Thymus (tissue), 11 donors: Measurements from ENCODE around the gene IMMP2L. TPM values are rescaled to one million over a fixed set of nuclear protein-coding genes. Genes with fewer than 3 reads are reported as not detected.

Source experiments
- DNase-seq, 9 donors: peaks; one replicate each; pipeline ENCODE4 v3.0.0-alpha.2; 2013; ENCODE audit warnings: low spot score in 9 of 9, low read depth in 6 of 9, missing footprints in 1 of 9
- H3K27ac ChIP-seq, 2 donors: one replicate each; pipeline ENCODE4 v1.5.1; 2013; ENCODE audit warnings: control low read depth in 1 of 2, low read depth in 1 of 2, low read length in 1 of 2, mild to moderate bottlenecking in 1 of 2, moderate library complexity in 1 of 2
- H3K27me3 ChIP-seq, 2 donors: one replicate each; pipeline ENCODE4 v1.5.1; 2013; ENCODE audit warnings: low read length in 1 of 2; ENCODE audit not compliant: control insufficient read depth in 2 of 2, insufficient read depth in 1 of 2
- H3K36me3 ChIP-seq, 2 donors: one replicate each; pipeline ENCODE4 v1.5.1; 2013; ENCODE audit warnings: low read length in 1 of 2, mild to moderate bottlenecking in 1 of 2, moderate library complexity in 1 of 2; ENCODE audit not compliant: control insufficient read depth in 2 of 2, insufficient read depth in 2 of 2
- H3K4me1 ChIP-seq, 2 donors: one replicate each; pipeline ENCODE4 v1.5.1; 2013; ENCODE audit warnings: low read length in 2 of 2; ENCODE audit not compliant: control insufficient read depth in 2 of 2, insufficient read depth in 2 of 2
- H3K4me3 ChIP-seq, 2 donors: one replicate each; pipeline ENCODE4 v1.5.1; 2013; ENCODE audit warnings: low read length in 2 of 2, control low read depth in 1 of 2, mild to moderate bottlenecking in 1 of 2
- H3K9me3 ChIP-seq, 2 donors: one replicate each; pipeline ENCODE4 v1.5.1; 2013; ENCODE audit warnings: low read length in 1 of 2, mild to moderate bottlenecking in 1 of 2; ENCODE audit not compliant: control insufficient read depth in 2 of 2, insufficient read depth in 1 of 2
- WGBS: extraction: QIAGEN DNeasy Blood & Tissue Kit; methylation state at CpG from one replicate; pipeline ENCODE4 v1.1.7; 2013; 5-methylcytosine and 5-hydroxymethylcytosine counted together
- polyA plus RNA-seq: library from polyadenylated mRNA; stranded (reverse); fragments of 200-250 nt; gene quantifications from one replicate; pipeline ENCODE4 v1.2.3, GENCODE V29; 2013
- total RNA-seq: library from RNA; stranded (reverse); fragments of 120-200 nt; gene quantifications from one replicate; pipeline ENCODE4 v1.2.4, GENCODE V29; 2013
- donor health status: healthy.

IMMP2L gene
- total and polyA plus RNA-seq, 2 donors: 11.0 to 12.8 TPM

DNA sequence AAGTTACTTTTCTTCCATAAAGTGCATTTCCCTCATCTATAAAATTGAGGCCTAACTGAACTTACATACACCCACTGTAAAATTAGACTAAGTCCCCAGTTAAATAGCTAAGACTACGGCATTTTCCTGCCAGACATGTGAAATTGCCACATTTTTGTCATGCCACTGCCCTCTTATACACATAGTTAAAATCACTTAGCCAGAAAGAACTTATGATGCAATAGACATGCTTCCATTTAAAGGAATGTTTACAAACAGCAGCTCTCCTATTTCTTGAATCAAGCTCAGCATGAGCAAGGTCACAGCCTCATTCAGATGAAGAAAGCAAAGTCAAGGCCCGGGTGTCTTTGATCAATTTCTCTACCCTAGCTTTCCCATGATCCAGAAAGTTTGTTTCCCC, 295.7 kb downstream of the IMMP2L start:
- Histone ChIP-seq H3K27ac (no peak overlapping the region), H3K36me3 (no peaks in the 10 kb centered on the region), H3K9me3 (no peaks in the 10 kb centered on the region), H3K4me3 (no peak overlapping the region), H3K4me1 (no peaks in the 10 kb centered on the region), H3K27me3 (no peaks in the 10 kb centered on the region)
- DNase-seq: no peak
- WGBS: 97% methylated on average over 2 of the region's 2 CpGs

DNA sequence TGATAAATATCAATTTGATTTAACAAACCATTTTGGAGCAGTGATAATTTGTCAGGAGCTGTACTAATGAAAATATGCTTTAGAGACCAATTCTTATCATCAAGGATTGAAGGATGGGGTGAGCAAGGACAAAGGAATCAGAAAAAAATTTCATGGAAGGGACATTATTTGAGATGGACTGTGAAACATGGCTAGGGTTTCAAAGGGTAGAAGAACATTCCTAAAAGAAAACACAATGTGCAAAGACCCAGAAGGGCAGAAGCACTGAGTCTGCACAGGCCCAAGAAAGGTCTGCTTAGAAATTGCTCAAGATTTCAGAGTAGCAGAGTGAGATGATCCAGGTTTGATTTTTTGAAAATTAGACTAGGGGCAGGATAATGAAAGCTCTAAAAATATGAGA, 296.9 kb downstream of the IMMP2L start:
- H3K27ac ChIP-seq: no peak overlapping the region
- H3K9me3 ChIP-seq: no peaks in the 10 kb centered on the region
- DNase-seq: no peak
- no peak overlapping the region for H3K4me3 ChIP-seq
- no peaks in the 10 kb centered on the region for H3K27me3 ChIP-seq
- H3K36me3 ChIP-seq: no peaks in the 10 kb centered on the region
- H3K4me1 ChIP-seq: no peaks in the 10 kb centered on the region

DNA sequence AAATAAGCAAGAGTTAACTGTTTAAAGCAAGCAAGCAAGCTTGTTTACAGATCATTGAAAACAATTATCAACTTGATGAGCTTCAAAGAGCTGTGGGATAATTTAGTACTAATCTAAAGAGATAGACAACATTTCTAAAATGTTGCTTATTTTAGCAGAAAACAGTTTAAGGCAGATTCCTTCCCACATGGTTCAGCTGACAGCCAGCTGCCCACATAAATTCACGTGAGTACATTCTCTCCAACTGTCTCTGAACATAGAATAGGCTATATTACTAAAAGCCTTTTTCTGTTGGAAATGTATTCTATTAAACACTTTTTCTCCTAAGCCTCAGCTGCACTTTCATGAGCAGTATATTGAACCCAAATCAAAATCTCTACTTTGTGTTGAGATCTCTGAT, 297.3 kb downstream of the IMMP2L start:
- no peaks in the 10 kb centered on the region for H3K4me1 ChIP-seq
- no peak for DNase-seq
- no peaks in the 10 kb centered on the region for H3K27me3 ChIP-seq
- no peak overlapping the region for H3K27ac ChIP-seq
- 96% methylated on average over 1 of the region's 1 CpG for whole genome bisulfite sequencing
- H3K36me3 ChIP-seq: no peaks in the 10 kb centered on the region
- no peaks in the 10 kb centered on the region for H3K9me3 ChIP-seq
- H3K4me3 ChIP-seq: no peak overlapping the region

DNA sequence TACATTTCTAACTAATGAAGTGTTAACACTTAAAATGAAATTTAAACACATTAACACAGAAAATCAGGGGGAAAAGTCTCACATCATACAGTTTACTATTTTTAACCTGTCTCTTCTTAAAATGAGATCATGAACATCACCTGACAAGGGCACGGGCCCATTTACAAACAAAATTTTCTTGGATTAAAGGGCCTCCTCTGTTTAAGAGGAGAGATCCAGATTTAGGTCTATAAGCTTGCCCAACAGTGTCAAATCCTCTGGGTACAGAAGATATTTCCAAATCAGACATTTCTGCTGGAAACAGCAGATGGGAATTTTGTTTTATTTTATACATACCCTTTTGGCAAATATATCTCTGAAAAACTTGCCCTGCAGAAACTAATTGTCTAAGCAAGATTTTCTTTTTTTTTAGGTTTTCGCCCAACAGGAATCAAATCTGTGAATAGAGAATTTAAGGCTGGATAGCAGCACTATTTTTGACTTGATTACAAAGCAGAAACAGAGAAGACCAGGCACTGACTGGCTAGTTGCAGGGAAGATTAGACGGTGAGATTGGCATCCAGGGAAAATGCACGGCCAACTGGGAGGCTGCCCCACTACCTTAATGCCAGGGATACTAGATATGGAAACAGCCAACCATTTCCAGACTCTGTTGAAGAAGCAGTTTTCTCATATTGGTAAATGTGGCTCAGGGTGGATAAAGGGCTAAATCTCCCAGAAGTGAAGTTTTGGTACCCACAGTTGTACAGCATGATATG, 298.0 kb downstream of the IMMP2L start:
- no peaks in the 10 kb centered on the region for H3K27me3 ChIP-seq
- 97% methylated on average over 4 of the region's 4 CpGs for WGBS
- H3K27ac ChIP-seq: no peak overlapping the region
- DNase-seq: no peak
- no peaks in the 10 kb centered on the region for H3K4me1 ChIP-seq
- H3K9me3 ChIP-seq: no peaks in the 10 kb centered on the region
- H3K4me3 ChIP-seq: no peak overlapping the region
- no peaks in the 10 kb centered on the region for H3K36me3 ChIP-seq

DNA sequence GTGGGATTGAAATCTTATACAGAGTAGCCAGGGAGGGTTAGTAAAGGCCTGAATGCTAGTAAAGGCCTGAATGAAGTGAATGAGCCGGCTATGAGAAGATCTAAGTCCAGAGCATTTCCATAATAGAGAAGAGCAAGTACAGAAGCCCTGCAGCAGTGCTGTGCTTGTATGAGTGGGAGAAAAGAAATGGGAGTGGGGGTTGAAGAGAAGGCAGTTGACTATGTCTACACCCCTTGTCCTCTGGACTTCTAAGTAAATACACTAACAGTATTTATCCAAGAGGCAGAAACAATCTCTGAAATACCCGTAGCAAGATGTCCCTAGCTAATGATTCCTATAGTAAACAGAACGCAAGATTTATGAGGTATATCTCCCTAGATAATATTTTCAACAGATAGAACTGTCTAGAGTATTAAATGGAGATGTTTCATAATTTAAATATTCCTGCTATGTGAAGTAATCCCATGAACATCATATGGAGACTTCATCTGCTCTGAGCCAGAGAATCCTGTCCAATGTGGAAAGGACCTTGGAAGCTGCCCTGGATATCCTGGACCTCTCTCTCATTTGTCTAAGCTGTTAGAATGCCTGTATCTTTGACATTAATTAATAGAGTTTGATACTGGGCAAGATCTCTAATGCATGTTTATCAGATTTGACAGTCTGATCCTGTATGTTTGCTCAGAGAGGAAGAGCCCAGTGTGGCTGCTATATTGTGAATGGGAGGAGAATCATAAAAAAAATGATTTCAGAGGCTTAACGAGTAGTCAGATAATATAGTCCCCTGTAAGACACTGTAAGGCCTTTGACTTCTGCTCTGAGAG, 299.8 kb downstream of the IMMP2L start:
- 99% methylated on average over 4 of the region's 4 CpGs for whole genome bisulfite sequencing

DNA sequence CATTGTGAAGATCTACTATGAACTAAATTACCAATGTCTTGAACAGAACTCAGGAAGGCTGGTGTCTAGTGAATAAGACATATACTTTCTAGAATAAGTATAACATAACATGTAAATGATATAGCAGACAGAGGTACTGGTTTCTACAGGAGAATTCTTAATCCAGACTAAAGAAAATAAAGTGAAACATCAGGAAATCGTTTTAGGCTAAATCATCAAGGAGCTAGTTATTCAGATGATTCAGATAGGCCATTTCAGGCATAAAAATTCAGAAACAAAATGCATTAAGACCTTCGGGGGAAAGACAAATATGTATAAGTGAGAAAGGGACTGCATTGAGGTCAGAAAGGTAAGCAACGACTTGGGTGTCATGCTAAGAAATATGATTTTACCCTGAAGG, 300.8 kb downstream of the IMMP2L start:
- no peak for DNase-seq
- WGBS: 94% methylated on average over 3 of the region's 3 CpGs

More for the DNA sequence above, 299.8 kb downstream of the IMMP2L start:
- Histone ChIP-seq H3K9me3 (no peaks in the 10 kb centered on the region), H3K27ac (no peak overlapping the region), H3K36me3 (no peaks in the 10 kb centered on the region), H3K4me1 (no peaks in the 10 kb centered on the region), H3K27me3 (no peaks in the 10 kb centered on the region), H3K4me3 (no peak overlapping the region)
- no peak for DNase-seq

DNA sequence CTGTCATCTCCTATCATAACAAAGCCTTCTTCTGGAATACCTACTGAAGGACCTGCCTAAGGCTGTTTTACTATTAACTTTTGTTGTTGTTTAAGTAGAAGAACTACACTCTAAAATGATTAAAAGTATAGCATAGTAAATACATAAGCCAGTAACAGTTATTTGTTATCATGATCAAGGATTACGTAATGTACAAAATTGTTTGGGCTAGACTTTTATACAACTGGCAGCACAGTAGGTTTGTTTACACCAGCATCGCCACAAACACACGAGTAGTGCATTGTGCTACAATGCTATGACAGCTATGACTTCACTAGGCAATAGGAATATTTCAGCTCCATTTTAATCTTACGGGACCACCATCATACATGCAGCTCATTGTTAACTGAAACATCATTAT, 302.3 kb downstream of the IMMP2L start:
- Histone ChIP-seq H3K27me3 (no peaks in the 10 kb centered on the region), H3K4me3 (no peak overlapping the region), H3K4me1 (no peaks in the 10 kb centered on the region), H3K9me3 (no peaks in the 10 kb centered on the region), H3K27ac (no peak overlapping the region), H3K36me3 (no peaks in the 10 kb centered on the region)
- 97% methylated on average over 4 of the region's 4 CpGs for WGBS
- no peak for DNase-seq

More for the DNA sequence above, 300.8 kb downstream of the IMMP2L start:
- Histone ChIP-seq H3K4me3 (no peak overlapping the region), H3K27ac (no peak overlapping the region), H3K9me3 (no peaks in the 10 kb centered on the region), H3K36me3 (no peaks in the 10 kb centered on the region), H3K27me3 (no peaks in the 10 kb centered on the region), H3K4me1 (no peaks in the 10 kb centered on the region)

DNA sequence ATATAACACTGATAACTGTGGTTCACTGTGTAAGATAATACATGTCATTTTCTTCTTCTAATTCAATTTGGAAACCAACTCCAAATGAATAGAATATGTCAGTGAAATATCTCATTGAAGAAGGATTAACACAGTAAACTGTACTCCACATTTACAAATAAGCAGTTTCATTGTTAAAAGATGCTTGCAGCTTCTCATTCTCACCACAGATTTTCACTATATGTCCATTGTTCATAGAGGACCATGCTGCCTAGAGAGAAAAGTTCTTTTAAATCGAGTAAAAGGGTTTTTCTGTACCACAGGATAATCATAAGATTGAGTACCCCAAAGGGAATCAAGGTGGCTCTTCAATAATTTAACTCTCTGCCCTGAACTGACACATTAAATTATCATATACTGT, 305.9 kb downstream of the IMMP2L start:
- no peak overlapping the region for H3K4me3 ChIP-seq
- DNase-seq: no peak
- H3K36me3 ChIP-seq: no peaks in the 10 kb centered on the region
- 97% methylated on average over 1 of the region's 1 CpG for WGBS
- H3K27me3 ChIP-seq: no peaks in the 10 kb centered on the region
- no peaks in the 10 kb centered on the region for H3K9me3 ChIP-seq
- H3K4me1 ChIP-seq: no peaks in the 10 kb centered on the region
- no peak overlapping the region for H3K27ac ChIP-seq

DNA sequence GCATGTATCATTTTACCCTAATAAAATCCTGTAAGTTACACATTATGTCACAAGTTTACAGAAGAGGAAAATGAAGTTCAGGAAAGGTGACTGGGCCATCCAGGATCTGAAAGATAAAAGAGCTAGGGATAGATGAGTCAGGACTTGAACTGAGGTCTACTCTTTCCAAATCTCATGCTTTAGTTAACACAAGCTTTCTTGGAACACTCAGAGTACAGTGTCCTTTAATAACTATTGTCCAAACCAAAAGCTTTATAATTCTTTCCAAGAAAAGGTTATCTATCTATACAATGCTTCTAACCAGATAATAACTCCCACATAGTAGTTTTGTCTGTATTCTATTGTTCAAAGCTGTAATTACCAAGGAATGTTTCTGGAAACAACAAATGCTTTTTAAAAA, 306.7 kb downstream of the IMMP2L start:
- Histone ChIP-seq H3K27me3 (no peaks in the 10 kb centered on the region), H3K4me3 (no peak overlapping the region), H3K9me3 (no peaks in the 10 kb centered on the region), H3K4me1 (no peaks in the 10 kb centered on the region), H3K36me3 (no peaks in the 10 kb centered on the region), H3K27ac (no peak overlapping the region)
- DNase-seq: no peak
